ENCODE results near the gene RUFY4.

The RUFY4 gene

GRCh38 chr2:218129458-218130135 lies 60.5 kb downstream of the RUFY4 start:
- Mint-ChIP-seq H3K4me3 (no peak overlapping the region), H3K4me1 (peaks cover 12% of the 10 kb centered on the region), H3K36me3 (ENCODE audit: low read depth) (no peaks in the 10 kb centered on the region), H3K27me3 (ENCODE audit: low read depth, poor library complexity) (peaks cover 12% of the 10 kb centered on the region), H3K27ac (no peak overlapping the region), H3K9me3 (no peaks in the 10 kb centered on the region)
- DNase-seq, result no peak
- no peak for TF ChIP-seq CTCF (IDR thresholded peaks at IDR 0.05)

- no peak overlapping the region for H3K4me3 Mint-ChIP-seq
- H3K27ac Mint-ChIP-seq, result no peak overlapping the region
- peaks cover 10% of the 10 kb centered on the region for H3K4me1 Mint-ChIP-seq
- no peak for TF ChIP-seq CTCF (IDR thresholded peaks at IDR 0.05)
- no peaks in the 10 kb centered on the region for H3K9me3 Mint-ChIP-seq
- no peak for DNase-seq
- peaks cover 17% of the 10 kb centered on the region for H3K27me3 Mint-ChIP-seq (ENCODE audit: low read depth, poor library complexity)
- H3K36me3 Mint-ChIP-seq (ENCODE audit: low read depth), result no peaks in the 10 kb centered on the region
Measured at GRCh38 chr2:218130377-218130776, 61.3 kb downstream of the RUFY4 start.

- Mint-ChIP-seq H3K4me1 (peaks cover 5% of the 10 kb centered on the region), H3K9me3 (peaks cover under 1% of the 10 kb centered on the region), H3K36me3 (ENCODE audit: low read depth) (no peaks in the 10 kb centered on the region), H3K27ac (no peak overlapping the region), H3K4me3 (no peak overlapping the region), H3K27me3 (ENCODE audit: low read depth, poor library complexity) (peaks cover 21% of the 10 kb centered on the region)
- no peak for TF ChIP-seq CTCF (IDR thresholded peaks at IDR 0.05)
- DNase-seq, result no peak
Measured at GRCh38 chr2:218130822-218131221, 61.8 kb downstream of the RUFY4 start.

- TF ChIP-seq CTCF (IDR thresholded peaks at IDR 0.05), result no peak
Measured at GRCh38 chr2:218137514-218137913, 68.5 kb downstream of the RUFY4 start.

GRCh38 chr2:218138047-218138446 lies 69.0 kb downstream of the RUFY4 start:
- TF ChIP-seq CTCF (IDR thresholded peaks at IDR 0.05), result no peak
- DNase-seq, result no peak
- Mint-ChIP-seq H3K9me3 (peaks cover 4% of the 10 kb centered on the region), H3K36me3 (ENCODE audit: low read depth) (no peaks in the 10 kb centered on the region), H3K4me3 (no peak overlapping the region), H3K4me1 (no peaks in the 10 kb centered on the region), H3K27me3 (ENCODE audit: low read depth, poor library complexity) (peaks cover 59% of the 10 kb centered on the region), H3K27ac (no peak overlapping the region)

More at GRCh38 chr2:218137514-218137913, 68.5 kb downstream of the RUFY4 start:
- H3K36me3 Mint-ChIP-seq (ENCODE audit: low read depth), result no peaks in the 10 kb centered on the region
- H3K27ac Mint-ChIP-seq, result no peak overlapping the region
- H3K27me3 Mint-ChIP-seq (ENCODE audit: low read depth, poor library complexity), result peaks cover 56% of the 10 kb centered on the region
- H3K4me3 Mint-ChIP-seq, result no peak overlapping the region
- peaks cover 4% of the 10 kb centered on the region for H3K9me3 Mint-ChIP-seq
- H3K4me1 Mint-ChIP-seq, result no peaks in the 10 kb centered on the region
- no peak for DNase-seq

All from nephron progenitor cell (in vitro differentiated cells).